ENCODE data around the gene MYOT. TPM values are rescaled to one million over a fixed set of nuclear protein-coding genes. Genes with fewer than 3 reads are reported as not detected.

Gene MYOT
- total RNA-seq, 1 experiment from 2014 or later = not detected

GRCh38 chr5:137935190-137935589 lies 67.5 kb downstream of the MYOT start:
- Histone ChIP-seq H3K18ac (ENCODE audit: insufficient read length, low read depth, low read length) (no peak overlapping the region), H3K4me1 (ENCODE audit: insufficient read depth, low read length) (no peaks in the 10 kb centered on the region), H3K14ac (ENCODE audit: insufficient read depth, low read length) (no peak overlapping the region), H3K79me2 (ENCODE audit: insufficient read depth, low read length) (no peaks in the 10 kb centered on the region), H3K27me3 (ENCODE audit: insufficient read depth, low read length) (no peaks in the 10 kb centered on the region), H3K9ac (ENCODE audit: extremely low read depth, insufficient read length, low read length) (no peak overlapping the region), H3K79me1 (ENCODE audit: insufficient read depth, low read depth, low read length, poor library complexity, severe bottlenecking) (no peaks in the 10 kb centered on the region), H2AK5ac (ENCODE audit: insufficient read length, low read length) (no peak overlapping the region), H3K4me2 (ENCODE audit: insufficient read depth, insufficient read length, low read length) (no peak overlapping the region), H3K4ac (ENCODE audit: low read depth, low read length) (no peak overlapping the region), H3K56ac (ENCODE audit: insufficient read length, low read depth, low read length) (no peak overlapping the region), H3K23me2 (ENCODE audit: insufficient read length, low read depth, low read length, poor library complexity, severe bottlenecking) (no peaks in the 10 kb centered on the region), H4K5ac (ENCODE audit: insufficient read length, low read depth, low read length) (no peak overlapping the region), H2AFZ (ENCODE audit: low read length) (no peak overlapping the region), H4K91ac (ENCODE audit: insufficient read length, low read depth, low read length) (no peak overlapping the region), H2BK5ac (ENCODE audit: insufficient read length, low read length) (no peak overlapping the region), H3K9me3 (ENCODE audit: control insufficient read depth, low read depth, low read length) (no peaks in the 10 kb centered on the region), H2BK20ac (ENCODE audit: low read depth, low read length, poor library complexity, severe bottlenecking) (no peak overlapping the region), H4K8ac (replicated peaks; ENCODE audit: insufficient read length, low read depth, low read length) (no peak overlapping the region), H4K20me1 (ENCODE audit: control insufficient read depth, insufficient read depth, insufficient read length) (no peaks in the 10 kb centered on the region), H2BK120ac (ENCODE audit: low read depth, low read length, poor library complexity, severe bottlenecking) (no peak overlapping the region), H2BK15ac (ENCODE audit: low read depth, low read length) (no peak overlapping the region), H3T11ph (ENCODE audit: low read length) (no peak overlapping the region), H3K27ac (ENCODE audit: insufficient read length, low read depth, low read length) (no peak overlapping the region), H2BK12ac (ENCODE audit: insufficient read length, low read depth, low read length) (no peak overlapping the region), H3K23ac (ENCODE audit: insufficient read length, low read depth, low read length) (no peak overlapping the region)
- WGBS (ENCODE audit: extremely low coverage, insufficient read length, low lambda C conversion rate) = no CpG with 5 or more reads among the region's 1 CpG
- Mint-ChIP-seq H3K4me1 (no peaks in the 10 kb centered on the region), H3K27ac (no peak overlapping the region; a peak in 1 of 7 replicates), H3K9me3 (no peaks in the 10 kb centered on the region), H3K27me3 (ENCODE audit: low read depth) (no peaks in the 10 kb centered on the region), H3K4me3 (no peak overlapping the region), H3K36me3 (ENCODE audit: insufficient read depth in 1 of 3, low read depth in 3 of 3) (peaks cover 8 to 27% (median 25%) of the 10 kb centered on the region in 3 experiments; a peak in 6 of 7 replicates)
- no peak for TF ChIP-seq CTCF (conservative IDR thresholded peaks at IDR 0.05)
- no peak for DNase-seq

Measured in H9 (cell line).